Lung (tissue), 12 donors: Measurements from ENCODE around the gene PACRG. TPM values are rescaled to one million over a fixed set of nuclear protein-coding genes. Genes with fewer than 3 reads are reported as not detected.

Experiments used
- ATAC-seq: fragments of 200-7000 bp; cut with Tn5 transposase; one replicate; pipeline ENCODE4 v1.9.1; 2020; ENCODE audit warnings: moderate number of reproducible peaks; ENCODE audit not compliant: insufficient read depth, low FRiP score
- DNase-seq, 3 donors: peaks; one replicate each; pipeline ENCODE4 v3.0.0-alpha.2; 2013 to 2017
- H3K27ac ChIP-seq, 2 donors: one replicate each; pipeline ENCODE4 v1.5.1; 2013; ENCODE audit warnings: mild to moderate bottlenecking in 2 of 2, moderate library complexity in 2 of 2, control low read depth in 1 of 2, inconsistent platforms in 1 of 2, low read depth in 1 of 2, low read length in 1 of 2
- H3K27me3 ChIP-seq, 3 donors: one replicate each; pipeline ENCODE4 v1.5.1; 2013; ENCODE audit warnings: low read length in 2 of 3; ENCODE audit not compliant: control insufficient read depth in 3 of 3, insufficient read depth in 3 of 3
- H3K36me3 ChIP-seq, 4 donors: one replicate each; pipeline ENCODE4 v1.5.1; 2013; ENCODE audit warnings: low read length in 4 of 4, mild to moderate bottlenecking in 1 of 4, moderate library complexity in 1 of 4; ENCODE audit not compliant: control insufficient read depth in 4 of 4, insufficient read depth in 4 of 4
- H3K4me1 ChIP-seq, 5 donors: one replicate each; pipeline ENCODE4 v1.5.1; 2013; ENCODE audit warnings: low read length in 5 of 5, mild to moderate bottlenecking in 2 of 5, moderate library complexity in 1 of 5; ENCODE audit not compliant: control insufficient read depth in 5 of 5, insufficient read depth in 5 of 5
- H3K4me3 ChIP-seq: one replicate; pipeline ENCODE4 v1.5.1; 2013; ENCODE audit warnings: mild to moderate bottlenecking, control low read depth, moderate library complexity
- H3K9ac ChIP-seq, 2 donors: one replicate each; pipeline ENCODE4 v1.5.1; 2013; ENCODE audit warnings: low read length in 2 of 2, control low read depth in 1 of 2; ENCODE audit not compliant: insufficient read depth in 1 of 2
- H3K9me3 ChIP-seq, 4 donors: one replicate each; pipeline ENCODE4 v1.5.1; 2013; ENCODE audit warnings: low read length in 3 of 4, mild to moderate bottlenecking in 1 of 4, moderate library complexity in 1 of 4; ENCODE audit not compliant: control insufficient read depth in 4 of 4, insufficient read depth in 3 of 4
- WGBS, 2 donors: extraction: QIAGEN DNeasy Blood & Tissue Kit; methylation state at CpG; one replicate each; pipeline ENCODE4 v1.1.7; 2013; 5-methylcytosine and 5-hydroxymethylcytosine counted together
- polyA plus RNA-seq, 2 donors: library from polyadenylated mRNA; stranded (reverse); fragments of 200-250 nt; gene quantifications; one replicate each; pipeline ENCODE4 v1.2.1, GENCODE V29; 2013
- total RNA-seq, 2 donors: library from RNA; depleted of rRNA in 1 of 2; stranded (reverse); fragments of >200 nt in 1 of 2; gene quantifications; one replicate each; pipeline ENCODE4 v1.2.1, GENCODE V29; 2014 to 2021
- TF ChIP-seq, protein P1 (sequence below): IDR thresholded peaks from 2 replicates; pipeline ENCODE4 v1.5.1; 2012; ENCODE audit warnings: mild to moderate bottlenecking; ENCODE audit errors: control extremely low read depth, extremely low read depth
- donor health status: control.
- donor health status: control.
- donor health status: Bipolar disorder and iron deficiency.
- donor health status: healthy.
- donor health status: DM: yes; HTN: yes; CAD: no.

Gene PACRG
- total and polyA plus RNA-seq, 4 donors = 3.8 to 26.6 (median 7.4) TPM

DNA sequence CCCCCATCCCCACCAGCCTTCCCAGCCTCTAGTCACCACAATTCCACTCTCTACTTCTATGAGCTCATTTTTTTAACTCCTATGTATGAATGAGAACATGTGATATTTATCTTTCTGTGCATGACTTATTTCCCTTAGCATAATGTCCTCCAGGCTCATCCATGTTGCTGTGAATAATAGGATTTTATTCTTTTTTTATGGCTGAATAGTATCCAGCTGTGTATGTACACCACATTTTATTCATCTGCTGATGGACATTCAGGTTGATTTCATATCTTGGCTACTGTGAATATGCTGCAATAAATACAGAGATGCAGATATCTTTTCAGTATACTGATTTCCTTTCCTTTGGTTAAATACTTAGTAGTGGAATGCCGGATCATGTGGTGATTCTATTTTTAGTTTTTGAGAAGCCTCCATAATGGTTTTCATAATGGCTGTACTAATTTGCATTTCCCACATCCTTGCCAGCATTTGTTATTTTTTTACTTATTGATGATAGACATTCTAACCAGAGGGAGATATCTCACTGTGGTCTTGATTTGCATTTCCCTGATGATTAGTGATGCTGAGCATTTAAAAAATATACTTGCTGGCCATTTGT, 194.9 kb downstream of the PACRG start:
- H3K4me1 ChIP-seq = peaks cover 0 to 14% (median 0%) of the 10 kb centered on the region in 5 donors
- H3K27me3 ChIP-seq = no peaks in the 10 kb centered on the region
- no peak overlapping the region for H3K27ac ChIP-seq
- no peak overlapping the region for H3K9ac ChIP-seq
- 65 to 82% methylated on average over 1 of the region's 1 CpG for WGBS, 2 donors
- H3K9me3 ChIP-seq = no peaks in the 10 kb centered on the region
- no peaks in the 10 kb centered on the region for H3K36me3 ChIP-seq
- TF ChIP-seq, protein P1, sequence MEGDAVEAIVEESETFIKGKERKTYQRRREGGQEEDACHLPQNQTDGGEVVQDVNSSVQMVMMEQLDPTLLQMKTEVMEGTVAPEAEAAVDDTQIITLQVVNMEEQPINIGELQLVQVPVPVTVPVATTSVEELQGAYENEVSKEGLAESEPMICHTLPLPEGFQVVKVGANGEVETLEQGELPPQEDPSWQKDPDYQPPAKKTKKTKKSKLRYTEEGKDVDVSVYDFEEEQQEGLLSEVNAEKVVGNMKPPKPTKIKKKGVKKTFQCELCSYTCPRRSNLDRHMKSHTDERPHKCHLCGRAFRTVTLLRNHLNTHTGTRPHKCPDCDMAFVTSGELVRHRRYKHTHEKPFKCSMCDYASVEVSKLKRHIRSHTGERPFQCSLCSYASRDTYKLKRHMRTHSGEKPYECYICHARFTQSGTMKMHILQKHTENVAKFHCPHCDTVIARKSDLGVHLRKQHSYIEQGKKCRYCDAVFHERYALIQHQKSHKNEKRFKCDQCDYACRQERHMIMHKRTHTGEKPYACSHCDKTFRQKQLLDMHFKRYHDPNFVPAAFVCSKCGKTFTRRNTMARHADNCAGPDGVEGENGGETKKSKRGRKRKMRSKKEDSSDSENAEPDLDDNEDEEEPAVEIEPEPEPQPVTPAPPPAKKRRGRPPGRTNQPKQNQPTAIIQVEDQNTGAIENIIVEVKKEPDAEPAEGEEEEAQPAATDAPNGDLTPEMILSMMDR = no peak
- H3K4me3 ChIP-seq = no peak overlapping the region
- ATAC-seq (no peak), DNase-seq (no peak)

DNA sequence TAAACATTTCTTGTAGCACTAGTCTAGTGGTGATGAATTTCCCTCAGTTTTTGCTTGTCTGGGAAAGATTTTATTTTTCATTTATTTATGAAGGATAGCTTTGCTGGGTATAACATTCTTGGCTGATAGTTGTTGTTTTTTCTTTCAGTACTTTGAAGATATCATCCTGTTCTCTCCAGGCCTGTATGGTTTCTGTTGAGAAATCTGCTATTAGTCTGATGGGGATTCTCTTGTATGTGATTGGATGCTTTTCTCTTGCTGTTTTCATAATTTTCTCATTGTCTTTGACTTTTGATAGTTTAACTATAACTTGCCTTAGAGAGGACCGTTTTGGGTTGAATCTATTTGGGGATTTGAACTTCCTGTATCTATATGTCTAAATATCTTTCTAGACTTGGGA, 207.1 kb downstream of the PACRG start:
- Histone ChIP-seq H3K36me3 (no peaks in the 10 kb centered on the region), H3K9ac (no peak overlapping the region), H3K4me3 (no peak overlapping the region), H3K9me3 (peaks cover 0 to 3% (median under 1%) of the 10 kb centered on the region in 4 donors), H3K4me1 (no peaks in the 10 kb centered on the region), H3K27ac (no peak overlapping the region), H3K27me3 (no peaks in the 10 kb centered on the region)
- ATAC-seq (no peak), DNase-seq (no peak)
- TF ChIP-seq, protein P1 = no peak
- WGBS, 2 donors = 76 to 87% methylated on average over 1 of the region's 1 CpG

DNA sequence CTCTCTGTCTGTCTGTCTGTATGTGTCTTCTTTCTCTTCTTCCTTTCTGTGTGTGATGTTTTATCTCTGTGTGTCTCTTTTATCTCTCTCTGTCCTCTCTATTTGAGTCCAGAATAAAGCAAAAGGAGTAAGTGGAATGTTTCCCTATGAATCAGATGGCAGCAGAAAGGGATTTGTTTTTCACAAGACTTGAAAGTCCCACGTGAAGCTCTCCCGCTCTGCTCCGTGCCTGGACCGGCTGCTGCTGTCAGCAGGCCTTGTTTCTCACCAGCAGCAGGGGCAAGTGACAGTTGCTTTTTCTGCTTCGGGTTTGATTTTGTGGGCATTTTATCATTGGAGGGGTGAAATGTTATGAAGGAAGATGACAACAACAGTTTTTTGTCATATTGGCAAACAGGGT, 212.7 kb downstream of the PACRG start:
- TF ChIP-seq, protein P1 = no peak
- H3K27ac ChIP-seq = no peak overlapping the region
- H3K27me3 ChIP-seq = no peaks in the 10 kb centered on the region
- no peak overlapping the region for H3K4me3 ChIP-seq
- no peak overlapping the region for H3K9ac ChIP-seq
- DNase-seq = peak; percentile 42 to 73 (median 52)
- H3K4me1 ChIP-seq = peaks cover 0 to 10% (median 0%) of the 10 kb centered on the region in 5 donors
- no peaks in the 10 kb centered on the region for H3K36me3 ChIP-seq
- no peak for ATAC-seq
- peaks cover 0 to 15% (median 1%) of the 10 kb centered on the region in 4 donors for H3K9me3 ChIP-seq
- 71 to 82% methylated on average over 5 of the region's 5 CpGs for WGBS, 2 donors

DNA sequence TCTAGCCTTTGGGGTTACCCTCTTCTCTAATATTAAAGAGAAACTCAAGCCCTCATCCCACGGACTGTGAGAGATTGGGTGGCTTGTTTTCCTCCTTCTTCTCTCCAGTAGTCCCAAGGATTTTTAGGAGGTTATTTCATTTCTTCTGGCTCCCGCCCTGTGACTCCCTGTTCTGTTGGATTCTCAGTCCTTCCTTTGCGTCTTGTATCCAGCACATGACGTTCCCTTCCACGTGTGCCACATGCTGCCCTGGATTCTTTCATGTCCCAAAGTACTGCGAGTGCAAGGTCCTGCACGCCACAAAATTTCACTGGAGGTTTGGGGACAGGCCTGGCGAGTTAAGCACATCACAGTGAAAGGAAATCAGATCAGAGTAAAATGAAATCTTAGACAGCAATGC, 213.4 kb downstream of the PACRG start:
- no peak overlapping the region for H3K4me3 ChIP-seq
- 82 to 85% methylated on average over 8 of the region's 8 CpGs for WGBS, 2 donors
- no peak for ATAC-seq
- DNase-seq = no peak
- H3K9me3 ChIP-seq = peaks cover 0 to 15% (median 1%) of the 10 kb centered on the region in 4 donors
- H3K36me3 ChIP-seq = no peaks in the 10 kb centered on the region
- H3K9ac ChIP-seq = no peak overlapping the region
- TF ChIP-seq, protein P1 = no peak
- H3K4me1 ChIP-seq = peaks cover 0 to 10% (median 0%) of the 10 kb centered on the region in 5 donors
- H3K27me3 ChIP-seq = no peaks in the 10 kb centered on the region
- H3K27ac ChIP-seq = no peak overlapping the region
